ENCODE data around the gene CHRNA5.
A peak's percentile ranks its signal among the peaks of the same experiment; 100 is the strongest.
"Not testable (repeated sequence)": the region's sequence is repeated elsewhere in the genome, so short reads cannot be mapped to it uniquely, and the experiment has no call there.

The CHRNA5 gene

GRCh38 chr15:78537266-78537905 is 27.9 kb upstream of the CHRNA5 start:
- H3K4me1 ChIP-seq (ENCODE audit: control insufficient read depth in 1 of 2, insufficient read depth in 1 of 2, low read depth in 1 of 2, low read length in 1 of 2), result peaks cover 14 to 20% of the 10 kb centered on the region in 2 experiments
- H3K9me3 ChIP-seq, result no peaks in the 10 kb centered on the region
- no peaks in the 10 kb centered on the region for H3K27me3 ChIP-seq
- H3K27ac ChIP-seq, result no peak overlapping the region
- no peak for TF ChIP-seq CTCF (IDR thresholded peaks at IDR 0.05)
- H3K4me3 ChIP-seq (ENCODE audit: low read depth in 1 of 2, low read length in 1 of 2), result no peak overlapping the region
- peaks cover under 1% of the 10 kb centered on the region for H3K36me3 ChIP-seq

- TF ChIP-seq CTCF (IDR thresholded peaks at IDR 0.05), result no peak
- Histone ChIP-seq H3K36me3 (peaks cover 10% of the 10 kb centered on the region), H3K4me1 (ENCODE audit: control insufficient read depth in 1 of 2, insufficient read depth in 1 of 2, low read depth in 1 of 2, low read length in 1 of 2) (peaks cover 14 to 24% of the 10 kb centered on the region in 2 experiments), H3K9me3 (no peaks in the 10 kb centered on the region), H3K4me3 (ENCODE audit: low read depth in 1 of 2, low read length in 1 of 2) (no peak overlapping the region), H3K27me3 (no peaks in the 10 kb centered on the region), H3K27ac (no peak overlapping the region)
Observed at GRCh38 chr15:78538358-78538757, 27.0 kb upstream of the CHRNA5 start.

- not testable (repeated sequence) for H3K27me3 ChIP-seq, H3K9me3 ChIP-seq
- Histone ChIP-seq H3K4me1 (ENCODE audit: control insufficient read depth in 1 of 2, insufficient read depth in 1 of 2, low read depth in 1 of 2, low read length in 1 of 2) (peaks cover 14 to 24% of the 10 kb centered on the region in 2 experiments), H3K4me3 (ENCODE audit: low read depth in 1 of 2, low read length in 1 of 2) (peak overlapping the region; percentile 86 to 91), H3K36me3 (peaks cover 20% of the 10 kb centered on the region), H3K27ac (peak overlapping the region; percentile 91)
Observed at GRCh38 chr15:78539464-78540140, 25.7 kb upstream of the CHRNA5 start.

GRCh38 chr15:78540141-78540870 is 25.0 kb upstream of the CHRNA5 start, which contains the start of gene PSMA4:
PSMA4 (plus strand) TSS chr15:78540444; CDS start chr15:78541928, 1,484 bp downstream.
- Histone ChIP-seq H3K9me3 (no peaks in the 10 kb centered on the region), H3K36me3 (peaks cover 27% of the 10 kb centered on the region), H3K27ac (peak within 1 kb of the TSS; percentile 91), H3K4me3 (ENCODE audit: low read depth in 1 of 2, low read length in 1 of 2) (peak within 1 kb of the TSS; percentile 86 to 91), H3K4me1 (ENCODE audit: control insufficient read depth in 1 of 2, insufficient read depth in 1 of 2, low read depth in 1 of 2, low read length in 1 of 2) (peaks cover 14 to 24% of the 10 kb centered on the region in 2 experiments), H3K27me3 (no peaks in the 10 kb centered on the region)
- peak; percentile 38 for TF ChIP-seq CTCF (IDR thresholded peaks at IDR 0.05)

GRCh38 chr15:78540871-78541743 is 24.2 kb upstream of the CHRNA5 start:
- Histone ChIP-seq H3K4me1 (ENCODE audit: control insufficient read depth in 1 of 2, insufficient read depth in 1 of 2, low read depth in 1 of 2, low read length in 1 of 2) (peaks cover 14 to 24% of the 10 kb centered on the region in 2 experiments), H3K36me3 (peaks cover 35% of the 10 kb centered on the region), H3K4me3 (ENCODE audit: low read depth in 1 of 2, low read length in 1 of 2) (peak overlapping the region; percentile 86 to 91), H3K27ac (peak overlapping the region; percentile 91), H3K9me3 (no peaks in the 10 kb centered on the region), H3K27me3 (no peaks in the 10 kb centered on the region)
- no peak for TF ChIP-seq CTCF (IDR thresholded peaks at IDR 0.05)

All from neutrophil (primary cell).